NB4 (cell line): Measurements from ENCODE around the gene LIN28B.
A peak's percentile ranks its signal among the peaks of the same experiment; 100 is the strongest.
"Not testable (repeated sequence)": the region's sequence is repeated elsewhere in the genome, so short reads cannot be mapped to it uniquely, and the experiment has no call there.

Experiments used
- DNase-seq: peaks from one replicate; pipeline ENCODE4 v3.0.0; 2010; ENCODE audit warnings: low read depth
- H3K4me3 ChIP-seq: one replicate; pipeline ENCODE4 v1.5.1; 2011; ENCODE audit warnings: mild to moderate bottlenecking, low read depth, low read length, moderate library complexity
- MAX ChIP-seq: IDR thresholded peaks from 2 replicates; pipeline ENCODE4 v1.6.1; 2011; ENCODE audit warnings: low read depth, low read length
- MYC ChIP-seq: IDR thresholded peaks from 2 replicates; pipeline ENCODE4 v1.6.1; 2011; ENCODE audit warnings: low read depth, low read length
- POLR2A ChIP-seq: IDR thresholded peaks from 2 replicates; pipeline ENCODE4 v1.6.1; 2011; ENCODE audit warnings: mild to moderate bottlenecking; ENCODE audit not compliant: insufficient read length; ENCODE audit errors: extremely low read depth
- TF ChIP-seq, protein P1 (sequence below): IDR thresholded peaks from one replicate; pipeline ENCODE4 v1.5.1; 2012; ENCODE audit warnings: low read depth, low read length

LIN28B gene

GRCh38 chr6:104995989-104996617 lies 39.2 kb downstream of the LIN28B start:
- peak; percentile 7 for DNase-seq
- no peak for TF ChIP-seq MYC
- TF ChIP-seq MAX, result no peak
- TF ChIP-seq, protein P1, sequence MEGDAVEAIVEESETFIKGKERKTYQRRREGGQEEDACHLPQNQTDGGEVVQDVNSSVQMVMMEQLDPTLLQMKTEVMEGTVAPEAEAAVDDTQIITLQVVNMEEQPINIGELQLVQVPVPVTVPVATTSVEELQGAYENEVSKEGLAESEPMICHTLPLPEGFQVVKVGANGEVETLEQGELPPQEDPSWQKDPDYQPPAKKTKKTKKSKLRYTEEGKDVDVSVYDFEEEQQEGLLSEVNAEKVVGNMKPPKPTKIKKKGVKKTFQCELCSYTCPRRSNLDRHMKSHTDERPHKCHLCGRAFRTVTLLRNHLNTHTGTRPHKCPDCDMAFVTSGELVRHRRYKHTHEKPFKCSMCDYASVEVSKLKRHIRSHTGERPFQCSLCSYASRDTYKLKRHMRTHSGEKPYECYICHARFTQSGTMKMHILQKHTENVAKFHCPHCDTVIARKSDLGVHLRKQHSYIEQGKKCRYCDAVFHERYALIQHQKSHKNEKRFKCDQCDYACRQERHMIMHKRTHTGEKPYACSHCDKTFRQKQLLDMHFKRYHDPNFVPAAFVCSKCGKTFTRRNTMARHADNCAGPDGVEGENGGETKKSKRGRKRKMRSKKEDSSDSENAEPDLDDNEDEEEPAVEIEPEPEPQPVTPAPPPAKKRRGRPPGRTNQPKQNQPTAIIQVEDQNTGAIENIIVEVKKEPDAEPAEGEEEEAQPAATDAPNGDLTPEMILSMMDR, result no peak
- no peak for TF ChIP-seq POLR2A
- H3K4me3 ChIP-seq, result no peak overlapping the region

GRCh38 chr6:105001063-105001462 lies 44.2 kb downstream of the LIN28B start:
- TF ChIP-seq, protein P1, result no peak
- TF ChIP-seq MYC, result no peak
- TF ChIP-seq MAX, result no peak
- TF ChIP-seq POLR2A, result no peak
- no peak overlapping the region for H3K4me3 ChIP-seq
- DNase-seq, result no peak

- TF ChIP-seq MAX (no peak), MYC (no peak)
- no peak for DNase-seq
- H3K4me3 ChIP-seq, result no peak overlapping the region
Measured at GRCh38 chr6:105001906-105002305, 45.0 kb downstream of the LIN28B start.

- no peak overlapping the region for H3K4me3 ChIP-seq
- TF ChIP-seq POLR2A (no peak), MYC (0 out of 2 replicates have a peak, but pooled peaks have one; percentile 10), MAX (peak; percentile 36)
- TF ChIP-seq, protein P1, result no peak
- peak; percentile 58 for DNase-seq
Measured at GRCh38 chr6:105005451-105005850, 48.5 kb downstream of the LIN28B start.

DNA sequence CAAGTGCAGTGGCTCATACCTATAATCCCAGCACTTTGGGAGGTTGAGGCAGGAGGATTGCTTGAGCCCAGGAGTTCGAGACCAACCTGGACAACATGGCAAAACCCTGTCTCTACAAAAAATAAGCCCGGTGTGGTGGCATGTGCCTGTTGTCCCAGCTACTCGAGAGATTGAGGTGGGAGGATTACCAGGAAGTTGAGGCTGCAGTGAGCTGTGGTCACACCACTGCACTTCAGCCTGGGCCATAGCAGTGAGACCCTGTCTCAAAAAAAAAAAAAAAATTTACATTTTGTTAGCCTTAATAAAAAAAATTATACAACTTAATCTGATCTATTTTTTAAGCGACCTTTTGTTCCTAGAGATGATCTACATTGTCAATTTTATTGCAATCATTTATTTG lies 56.6 kb downstream of the LIN28B start:
- H3K4me3 ChIP-seq, DNase-seq: not testable (repeated sequence)

- no peak overlapping the region for H3K4me3 ChIP-seq
- no peak for DNase-seq
- TF ChIP-seq MAX, result no peak
- no peak for TF ChIP-seq POLR2A
- TF ChIP-seq, protein P1, result no peak
- TF ChIP-seq MYC, result no peak
Measured at GRCh38 chr6:105014448-105014847, 57.5 kb downstream of the LIN28B start.

- no peak overlapping the region for H3K4me3 ChIP-seq
- TF ChIP-seq MYC (no peak), POLR2A (no peak), MAX (no peak)
- TF ChIP-seq, protein P1, result no peak
- DNase-seq, result no peak
Measured at GRCh38 chr6:105014954-105015353, 58.0 kb downstream of the LIN28B start.
